Breast epithelium (tissue), 3 donors: ENCODE results near the gene TRIM5.

ENCODE experiments used
- POLR2A ChIP-seq: fragments of 450-650 bp; IDR thresholded peaks from one replicate; pipeline ENCODE4 v1.6.1; 2016; ENCODE audit warnings: antibody characterized with exemption, mild to moderate bottlenecking, moderate library complexity
- POLR2AphosphoS5 ChIP-seq, 3 donors: sonication (generic); formaldehyde crosslinking; IDR thresholded peaks; one replicate each; pipeline ENCODE4 v1.6.1; 2017; ENCODE audit warnings: antibody characterized with exemption in 3 of 3
- TF ChIP-seq, protein P1 (sequence below), 3 donors: fragments of 450-650 bp; IDR thresholded peaks; one replicate each; pipeline ENCODE4 v1.5.1; 2016 to 2017; ENCODE audit warnings: antibody characterized with exemption in 3 of 3, mild to moderate bottlenecking in 3 of 3, moderate library complexity in 3 of 3

GRCh38 chr11:5696210-5696609 is 11.3 kb upstream of the TRIM5 start:
- TF ChIP-seq, protein P1, sequence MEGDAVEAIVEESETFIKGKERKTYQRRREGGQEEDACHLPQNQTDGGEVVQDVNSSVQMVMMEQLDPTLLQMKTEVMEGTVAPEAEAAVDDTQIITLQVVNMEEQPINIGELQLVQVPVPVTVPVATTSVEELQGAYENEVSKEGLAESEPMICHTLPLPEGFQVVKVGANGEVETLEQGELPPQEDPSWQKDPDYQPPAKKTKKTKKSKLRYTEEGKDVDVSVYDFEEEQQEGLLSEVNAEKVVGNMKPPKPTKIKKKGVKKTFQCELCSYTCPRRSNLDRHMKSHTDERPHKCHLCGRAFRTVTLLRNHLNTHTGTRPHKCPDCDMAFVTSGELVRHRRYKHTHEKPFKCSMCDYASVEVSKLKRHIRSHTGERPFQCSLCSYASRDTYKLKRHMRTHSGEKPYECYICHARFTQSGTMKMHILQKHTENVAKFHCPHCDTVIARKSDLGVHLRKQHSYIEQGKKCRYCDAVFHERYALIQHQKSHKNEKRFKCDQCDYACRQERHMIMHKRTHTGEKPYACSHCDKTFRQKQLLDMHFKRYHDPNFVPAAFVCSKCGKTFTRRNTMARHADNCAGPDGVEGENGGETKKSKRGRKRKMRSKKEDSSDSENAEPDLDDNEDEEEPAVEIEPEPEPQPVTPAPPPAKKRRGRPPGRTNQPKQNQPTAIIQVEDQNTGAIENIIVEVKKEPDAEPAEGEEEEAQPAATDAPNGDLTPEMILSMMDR (IDR thresholded peaks at IDR 0.05), result no peak
- TF ChIP-seq POLR2A (no peak), POLR2AphosphoS5 (IDR thresholded peaks at IDR 0.05) (no peak)
